ENCODE data around the gene NPR1.
"Not testable (repeated sequence)": the region's sequence is repeated elsewhere in the genome, so short reads cannot be mapped to it uniquely, and the experiment has no call there.

The NPR1 gene

GRCh38 chr1:153684892-153685291 lies 6.4 kb downstream of the NPR1 start:
- no peak for DNase-seq

DNA sequence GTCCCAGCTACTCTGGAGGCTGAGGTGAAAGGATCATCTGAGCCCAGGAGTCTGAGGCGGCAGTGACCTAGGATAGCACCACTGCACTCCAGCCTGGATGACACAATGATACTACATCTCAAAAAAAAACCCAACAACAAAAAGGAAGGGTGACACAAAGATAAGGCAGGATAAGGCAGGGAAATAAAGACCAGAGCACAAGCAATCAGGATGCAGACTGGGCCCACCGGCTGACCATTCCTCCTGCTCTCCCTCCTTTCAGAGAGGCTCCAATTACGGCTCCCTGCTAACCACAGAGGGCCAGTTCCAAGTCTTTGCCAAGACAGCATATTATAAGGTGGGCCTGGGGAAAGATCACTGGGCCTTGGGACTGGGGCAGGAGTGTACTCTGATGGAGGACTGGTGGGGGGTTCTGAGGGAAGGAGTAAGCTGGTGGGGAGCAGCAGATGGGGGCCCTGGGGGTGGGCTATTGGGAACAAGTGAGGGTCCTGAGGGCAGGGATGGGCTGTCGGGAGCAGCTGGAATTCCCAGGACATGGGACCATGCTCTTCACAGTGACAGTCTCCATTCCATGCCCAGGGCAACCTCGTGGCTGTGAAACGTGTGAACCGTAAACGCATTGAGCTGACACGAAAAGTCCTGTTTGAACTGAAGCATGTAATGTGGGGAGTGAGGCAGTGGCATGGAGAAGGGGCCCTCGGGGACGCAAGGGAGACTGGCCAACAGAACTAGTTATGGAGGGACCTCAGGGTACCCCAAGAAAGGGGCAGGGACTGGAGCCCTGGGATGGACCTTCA lies 7.3 kb downstream of the NPR1 start:
- no peak for DNase-seq

DNA sequence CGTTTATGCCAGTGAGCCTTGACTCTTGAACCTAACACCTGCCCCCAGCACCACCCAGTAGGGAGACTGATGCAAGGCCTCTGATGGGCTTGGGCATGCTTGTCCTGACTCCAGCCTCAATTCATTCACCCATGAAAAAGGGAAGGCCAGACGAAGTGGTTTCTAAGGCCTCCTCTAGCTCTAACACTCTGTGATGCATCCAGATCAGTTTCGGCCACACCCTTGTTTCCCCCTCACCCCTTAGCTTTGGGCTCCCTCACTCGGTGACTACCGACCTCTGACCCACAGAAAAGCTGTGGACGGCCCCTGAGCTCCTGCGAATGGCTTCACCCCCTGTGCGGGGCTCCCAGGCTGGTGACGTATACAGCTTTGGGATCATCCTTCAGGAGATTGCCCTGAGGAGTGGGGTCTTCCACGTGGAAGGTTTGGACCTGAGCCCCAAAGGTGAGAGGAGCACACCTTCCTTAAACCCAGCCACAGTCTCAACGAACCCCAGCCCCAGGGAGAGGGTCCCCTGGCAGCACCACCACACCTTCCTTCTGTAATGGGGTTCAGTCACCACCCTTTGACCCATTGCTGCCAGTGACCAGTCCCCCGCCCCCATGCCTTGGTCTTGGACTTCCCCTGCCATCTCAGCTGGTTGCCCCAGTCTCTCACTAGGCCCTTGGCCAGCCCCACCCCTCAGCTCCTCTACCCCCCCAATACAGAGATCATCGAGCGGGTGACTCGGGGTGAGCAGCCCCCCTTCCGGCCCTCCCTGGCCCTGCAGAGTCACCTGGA lies 9.0 kb downstream of the NPR1 start:
- DNase-seq = no peak

- no peak for DNase-seq
These were observed 9.8 kb downstream of the NPR1 start for GRCh38 chr1:153688276-153688675.

DNA sequence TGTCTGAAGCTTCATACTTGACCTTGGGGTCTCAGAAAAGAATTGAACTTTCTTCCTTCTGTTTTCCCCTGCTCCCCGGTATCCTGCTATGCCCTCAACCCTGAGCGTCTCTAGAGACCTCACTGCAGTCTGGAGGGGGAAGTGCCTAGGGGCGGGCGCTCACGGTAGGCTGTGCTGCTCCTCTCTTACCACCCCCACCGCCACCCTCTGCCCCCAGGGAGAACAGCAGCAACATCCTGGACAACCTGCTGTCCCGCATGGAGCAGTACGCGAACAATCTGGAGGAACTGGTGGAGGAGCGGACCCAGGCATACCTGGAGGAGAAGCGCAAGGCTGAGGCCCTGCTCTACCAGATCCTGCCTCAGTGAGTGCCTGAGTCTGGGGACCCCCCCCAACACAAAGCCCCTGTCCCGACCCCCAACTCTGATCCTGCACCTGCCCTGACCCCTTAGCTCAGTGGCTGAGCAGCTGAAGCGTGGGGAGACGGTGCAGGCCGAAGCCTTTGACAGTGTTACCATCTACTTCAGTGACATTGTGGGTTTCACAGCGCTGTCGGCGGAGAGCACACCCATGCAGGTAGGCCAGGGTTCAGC lies 10.3 kb downstream of the NPR1 start:
- no peak for DNase-seq

DNA sequence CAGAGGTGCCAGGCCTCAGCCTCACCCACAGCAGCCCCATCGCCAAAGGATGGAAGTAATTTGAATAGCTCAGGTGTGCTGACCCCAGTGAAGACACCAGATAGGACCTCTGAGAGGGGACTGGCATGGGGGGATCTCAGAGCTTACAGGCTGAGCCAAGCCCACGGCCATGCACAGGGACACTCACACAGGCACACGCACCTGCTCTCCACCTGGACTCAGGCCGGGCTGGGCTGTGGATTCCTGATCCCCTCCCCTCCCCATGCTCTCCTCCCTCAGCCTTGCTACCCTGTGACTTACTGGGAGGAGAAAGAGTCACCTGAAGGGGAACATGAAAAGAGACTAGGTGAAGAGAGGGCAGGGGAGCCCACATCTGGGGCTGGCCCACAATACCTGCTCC lies 15.0 kb downstream of the NPR1 start:
- DNase-seq = no peak

- DNase-seq = no peak
These were observed 18.3 kb downstream of the NPR1 start for GRCh38 chr1:153696741-153697140.

GRCh38 chr1:153697191-153698019 lies 18.9 kb downstream of the NPR1 start:
- no peak for DNase-seq

- no peak for DNase-seq
These were observed 19.8 kb downstream of the NPR1 start for GRCh38 chr1:153698020-153698922.

- no peak for DNase-seq
These were observed 20.6 kb downstream of the NPR1 start for GRCh38 chr1:153698923-153699714.

DNA sequence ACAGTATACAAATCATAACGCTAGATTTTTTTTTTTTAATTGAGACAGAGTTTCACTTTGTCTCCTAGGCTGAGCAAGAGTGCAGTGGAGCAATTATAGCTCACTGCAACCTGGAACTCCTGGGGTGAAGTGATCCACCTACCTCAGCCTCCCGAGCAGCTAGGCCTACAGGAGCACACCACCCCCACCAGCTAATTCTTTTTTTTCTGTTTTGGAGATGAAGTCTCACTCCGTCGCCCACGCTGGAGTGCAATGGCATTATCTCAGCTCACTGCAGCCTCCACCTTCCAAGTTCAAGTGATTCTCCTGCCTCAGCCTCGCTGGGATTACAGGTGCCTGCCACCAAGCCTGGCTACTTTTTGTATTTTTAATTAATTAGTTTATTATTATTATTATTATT lies 21.3 kb downstream of the NPR1 start:
- DNase-seq = no peak

- DNase-seq = no peak
These were observed 27.0 kb downstream of the NPR1 start for GRCh38 chr1:153705484-153705883.

DNA sequence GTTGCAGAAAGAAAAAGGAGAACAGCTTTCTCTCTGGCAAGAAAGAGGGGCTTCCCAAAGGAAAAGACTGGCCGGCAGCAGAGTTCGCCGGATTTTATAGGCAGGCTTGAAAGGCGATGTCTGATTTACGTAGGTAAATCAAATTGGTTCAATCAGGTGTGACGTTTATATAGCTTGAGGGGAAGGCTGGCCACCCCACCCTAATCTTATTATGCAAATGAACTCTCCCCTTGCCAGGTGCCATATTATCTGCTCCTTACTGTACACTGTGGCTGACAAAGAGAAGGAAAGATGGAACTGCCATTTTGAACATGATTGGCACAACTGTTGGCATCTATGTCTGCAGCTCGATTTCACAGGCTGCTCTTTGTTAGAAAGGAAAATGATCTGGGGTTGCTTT lies 32.5 kb downstream of the NPR1 start:
- no peak for DNase-seq

GRCh38 chr1:153716211-153716610 lies 37.7 kb downstream of the NPR1 start:
- DNase-seq = not testable (repeated sequence)

DNA sequence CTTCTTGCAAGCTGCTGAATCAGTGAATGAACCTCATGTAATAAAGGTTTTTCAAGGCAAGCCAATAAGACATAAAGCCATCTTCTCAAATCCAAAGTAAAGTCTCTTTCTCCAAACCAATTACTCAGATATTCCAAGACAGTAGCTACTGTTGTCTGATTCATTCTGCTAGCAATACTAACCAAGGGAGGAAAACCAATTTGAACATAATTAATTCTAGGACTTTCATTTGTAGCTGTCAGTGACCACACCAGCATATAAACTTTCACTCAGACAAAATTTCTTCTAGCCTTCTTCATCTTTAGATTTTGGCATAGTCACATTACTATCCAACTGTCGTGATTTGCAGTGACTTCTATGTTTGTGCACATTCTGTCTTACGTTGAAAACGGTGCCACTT lies 38.8 kb downstream of the NPR1 start:
- DNase-seq = no peak

DNA sequence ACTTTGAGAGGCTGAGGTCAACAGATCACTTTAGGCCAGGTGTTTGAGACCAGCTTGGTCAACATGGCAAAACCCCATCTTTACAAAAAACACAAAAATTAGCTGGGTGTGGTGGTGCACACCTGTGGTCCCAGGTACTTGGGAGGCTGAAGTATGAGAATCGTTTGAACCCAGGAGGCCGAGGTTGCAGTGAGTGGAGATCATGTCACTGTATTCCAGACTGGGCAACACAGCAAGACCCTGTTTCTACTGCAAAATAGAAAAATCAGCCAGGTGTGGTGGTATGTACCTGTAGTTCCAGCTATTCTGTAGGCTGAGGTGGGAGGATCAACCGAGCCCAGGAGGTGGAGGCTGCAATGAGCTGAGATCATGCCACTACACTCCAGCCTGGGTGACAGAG lies 45.2 kb downstream of the NPR1 start:
- no peak for DNase-seq

DNA sequence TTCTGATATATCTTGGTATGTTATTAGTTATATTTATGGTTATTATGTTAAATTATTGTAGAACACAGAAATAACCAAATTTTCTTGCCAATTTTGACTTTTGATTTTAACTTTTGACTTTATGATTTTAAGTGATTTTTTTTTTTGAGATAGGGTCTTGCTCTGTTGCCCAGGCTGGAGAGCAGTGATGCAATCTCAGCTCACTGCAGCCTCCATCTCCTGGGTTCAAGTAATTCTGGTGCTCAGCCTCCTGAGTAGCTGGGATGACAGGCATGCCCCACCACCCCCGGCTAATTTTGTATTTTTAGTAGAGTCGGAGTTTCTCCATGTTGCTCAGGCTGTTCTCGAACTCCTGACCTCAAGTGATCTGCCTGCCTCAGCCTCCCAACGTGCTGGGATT lies 46.1 kb downstream of the NPR1 start:
- not testable (repeated sequence) for DNase-seq

- DNase-seq = peak; percentile 100
These were observed 49.2 kb downstream of the NPR1 start, which contains the start of gene INTS3 for GRCh38 chr1:153727463-153728304. Gene INTS3, plus strand, starts transcription at chr1:153728050. Its CDS starts 585 bp downstream, at chr1:153728635.

DNA sequence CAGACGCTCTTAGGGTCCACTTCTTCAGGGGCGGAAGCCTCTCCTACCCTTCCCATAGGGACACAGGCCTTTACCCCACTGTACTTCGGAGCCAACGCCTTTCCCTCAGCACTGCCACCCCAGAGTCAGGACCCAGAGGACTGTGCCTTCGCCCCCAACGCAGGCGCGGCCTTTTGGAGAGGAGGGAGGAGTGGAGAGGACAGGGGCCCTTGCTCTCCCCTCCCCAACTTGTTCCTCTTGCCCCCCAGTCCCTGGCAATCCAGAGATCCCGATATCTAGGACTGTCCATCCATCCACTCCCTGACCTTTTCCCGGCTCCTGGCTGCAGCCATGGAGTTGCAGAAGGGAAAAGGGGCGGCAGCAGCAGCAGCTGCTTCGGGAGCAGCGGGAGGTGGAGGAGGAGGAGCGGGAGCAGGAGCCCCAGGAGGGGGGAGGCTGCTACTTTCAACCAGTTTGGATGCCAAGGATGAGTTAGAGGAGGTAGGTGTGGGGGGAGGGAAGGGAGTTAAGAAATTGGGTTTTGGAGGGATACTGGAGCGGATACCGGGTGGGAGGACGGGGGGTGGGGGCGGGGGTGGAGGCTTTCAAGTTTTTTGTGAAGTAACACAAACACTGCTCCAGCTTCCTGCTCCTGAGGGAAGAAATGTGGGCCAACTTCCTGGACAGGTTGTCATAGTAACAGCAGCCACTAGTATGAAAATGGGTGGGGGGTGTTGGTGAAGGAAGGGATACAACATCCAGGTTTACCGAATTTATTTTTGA lies 50.0 kb downstream of the NPR1 start:
- no peak for DNase-seq
